NCI-H146 treated with DMSO at 0.1 percent for 48 hours (cell line): ENCODE measurements around the gene C1GALT1C1L.
"Not testable (repeated sequence)": the region's sequence is repeated elsewhere in the genome, so short reads cannot be mapped to it uniquely, and the experiment has no call there.

Source experiments
- DNase-seq: peaks from one replicate; lab custom pipeline; 2025; ENCODE audit not compliant: unreplicated experiment; lab: John Stamatoyannopoulos, UW

Gene C1GALT1C1L

DNA sequence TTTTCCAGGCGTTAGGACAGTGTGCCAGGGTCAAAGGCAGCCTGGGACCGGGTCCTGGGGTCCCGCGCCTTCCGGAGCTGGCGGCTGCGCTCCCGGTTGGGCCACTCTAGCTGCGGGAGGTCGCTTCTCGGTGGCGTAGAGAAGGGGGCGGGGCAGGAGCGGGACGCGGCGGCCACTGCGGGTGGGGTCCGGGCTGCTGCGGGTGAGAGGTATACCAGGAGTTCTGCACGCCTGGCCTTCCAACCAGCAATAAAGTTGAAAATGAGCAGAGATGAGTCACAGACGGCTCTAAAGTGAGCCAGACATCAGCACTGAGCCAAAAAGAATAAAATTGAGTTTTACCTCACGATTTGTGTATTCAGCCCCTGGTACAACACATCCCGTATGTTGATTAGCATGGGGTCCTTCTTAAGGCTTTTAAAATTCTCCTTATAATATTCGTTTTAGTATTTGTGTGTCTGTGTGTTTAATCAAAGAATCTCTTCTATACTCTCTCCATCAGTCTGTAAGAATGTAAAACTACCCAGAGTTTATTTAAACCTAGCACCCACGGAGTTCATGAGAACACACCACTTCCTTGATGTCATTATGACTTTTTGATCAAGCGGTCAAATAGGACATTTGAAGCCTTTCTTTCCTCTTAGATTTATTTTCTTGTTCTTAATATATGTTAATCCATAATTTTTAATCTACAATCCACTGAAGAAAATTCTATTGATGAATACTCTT, at the start of gene C1GALT1C1L:
C1GALT1C1L (minus strand) TSS at position 108 of the 729 bp plus-strand sequence; CDS start at position 1, 107 bp downstream.
- DNase-seq: peak; percentile 50

DNA sequence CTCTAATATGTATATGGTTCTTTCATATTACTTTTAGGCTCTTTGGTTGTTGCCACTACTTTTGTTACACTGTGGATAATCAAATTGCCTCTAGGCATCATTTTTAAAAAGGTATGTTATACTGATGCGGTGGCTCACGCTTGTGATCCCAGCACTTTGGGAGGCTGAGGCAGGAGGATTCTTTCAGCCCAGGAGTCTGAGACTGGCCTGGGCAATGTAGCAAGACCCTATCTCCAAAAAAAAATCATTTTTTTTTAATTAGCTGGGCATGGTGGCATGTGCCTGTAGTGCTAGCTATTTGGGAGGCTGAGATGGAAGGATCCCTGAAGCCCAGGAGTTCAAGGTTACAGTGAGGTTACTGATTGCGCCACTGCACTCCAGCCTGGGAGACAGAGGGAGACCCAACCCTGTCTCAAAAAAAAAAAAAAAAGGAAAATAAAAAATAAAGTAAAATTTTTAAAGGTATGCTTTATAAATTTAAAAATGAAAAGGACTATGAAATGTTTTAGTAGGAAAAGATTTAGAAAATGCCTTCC, 49.5 kb upstream of the C1GALT1C1L start:
- no peak for DNase-seq

DNA sequence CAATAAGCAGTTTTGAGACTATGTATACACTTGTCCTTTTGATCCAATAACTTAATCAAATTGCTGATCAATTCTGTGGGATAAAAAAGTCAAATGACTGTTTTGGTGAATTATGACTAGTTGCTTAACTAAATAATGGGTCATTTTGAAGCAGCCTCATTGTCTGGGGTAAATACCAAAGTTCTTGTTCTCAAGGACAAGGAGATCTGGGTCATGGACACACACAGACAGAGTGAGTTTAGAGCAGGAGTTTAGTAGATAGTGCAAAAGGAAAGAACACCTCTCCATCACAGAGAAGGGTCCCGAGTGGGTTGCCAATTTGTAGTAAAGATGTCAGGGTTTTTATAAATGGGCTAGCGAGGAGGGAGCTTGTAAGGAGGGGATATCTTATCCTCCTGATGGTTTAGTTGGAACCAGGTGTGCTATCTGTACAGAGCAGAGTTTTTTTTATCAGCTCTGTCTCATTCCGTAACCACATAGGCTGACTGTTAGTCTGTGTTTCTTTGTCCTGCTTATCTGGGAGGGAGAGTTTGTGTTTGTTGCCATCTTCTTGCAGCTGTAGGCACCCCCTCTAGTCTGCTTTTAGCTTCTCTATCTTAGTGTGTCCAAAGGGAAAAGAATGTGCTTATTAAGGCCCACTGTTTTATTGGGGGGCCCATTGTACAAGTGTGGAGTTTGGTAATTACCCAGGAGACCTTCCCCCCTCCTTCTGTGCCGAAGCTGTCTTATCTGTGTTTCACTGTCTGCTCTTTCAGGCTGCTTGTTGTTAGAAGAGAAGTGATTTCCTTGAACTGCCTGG, 48.7 kb upstream of the C1GALT1C1L start:
- DNase-seq: no peak

GRCh38 chr2:43718530-43719124, 42.4 kb upstream of the C1GALT1C1L start:
- DNase-seq: no peak

DNA sequence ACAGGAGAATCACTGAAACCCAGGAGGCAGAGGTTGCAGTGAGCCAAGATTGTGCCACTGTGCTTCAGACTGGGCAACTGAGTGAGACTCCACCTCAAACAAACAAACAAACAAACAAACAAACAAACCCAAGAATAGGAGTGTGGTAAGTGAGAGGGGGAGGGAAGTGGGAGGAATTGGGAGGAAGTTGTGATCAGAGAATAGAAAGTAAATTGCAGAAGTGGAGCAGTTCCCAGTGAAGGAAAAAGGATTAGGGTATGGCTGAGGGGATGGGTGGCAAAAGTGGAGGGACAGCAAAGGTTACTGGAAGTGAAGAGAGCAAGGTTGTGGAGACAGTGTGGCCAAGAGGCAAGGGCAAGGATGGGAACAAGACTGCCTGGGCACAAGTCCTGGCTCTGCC, 41.1 kb upstream of the C1GALT1C1L start:
- no peak for DNase-seq

DNA sequence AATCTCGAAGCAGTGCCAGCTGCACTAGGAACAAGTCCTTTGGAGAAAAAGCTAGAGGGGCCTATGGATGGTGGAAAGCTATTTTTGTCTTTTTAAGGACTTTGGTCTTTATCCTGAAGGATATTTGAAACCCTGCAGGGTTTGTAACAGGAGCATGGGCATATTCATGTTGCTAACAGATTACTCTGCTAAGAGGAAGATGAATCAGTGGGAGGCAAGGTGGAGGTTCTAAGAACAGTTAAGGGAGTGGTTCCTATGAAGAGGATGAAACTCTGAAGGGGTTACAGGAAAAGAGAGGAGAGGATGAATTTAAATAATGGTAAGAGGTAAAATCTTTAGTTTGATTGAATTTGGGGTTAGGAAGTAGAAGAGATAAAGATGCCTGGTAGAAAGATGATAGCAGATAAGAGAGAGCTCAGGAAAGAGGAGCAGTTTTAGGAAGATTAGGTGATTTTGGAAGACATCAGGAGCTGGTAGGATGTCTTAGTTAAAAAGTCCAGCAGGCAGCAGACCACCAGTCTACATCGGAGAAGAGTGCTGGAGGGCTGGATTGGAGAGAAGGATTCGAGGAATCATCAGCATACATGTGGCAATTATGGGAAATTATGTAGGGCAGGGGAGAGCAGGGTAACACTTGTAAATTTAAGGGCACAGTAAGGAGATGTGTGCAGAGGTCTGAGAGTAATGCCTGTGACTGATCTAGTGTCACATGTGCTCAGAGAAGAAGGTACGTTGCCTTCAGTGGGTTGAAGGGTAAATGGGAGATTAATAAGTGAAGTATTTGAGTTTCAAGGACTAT, 39.3 kb upstream of the C1GALT1C1L start:
- DNase-seq: no peak

DNA sequence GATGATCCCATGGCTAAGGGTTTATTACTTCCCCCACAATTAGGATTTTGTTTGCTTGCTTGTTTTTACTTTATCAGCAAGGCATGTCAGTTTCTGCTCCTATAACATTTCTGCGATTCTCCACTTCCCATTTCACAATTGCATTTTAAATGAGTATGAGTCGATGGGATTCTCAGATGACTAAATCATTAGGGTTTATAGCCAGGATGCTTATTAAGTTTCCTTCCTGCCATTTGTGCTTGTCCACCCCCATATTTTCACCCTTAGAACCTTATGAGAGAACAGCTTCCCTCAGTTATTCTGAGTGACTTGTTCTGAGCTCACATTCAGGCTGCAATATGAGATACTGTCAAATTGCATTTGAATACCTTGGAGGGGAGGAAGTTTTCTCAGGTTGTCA, 37.9 kb upstream of the C1GALT1C1L start:
- DNase-seq: no peak

- DNase-seq: no peak
These were observed 34.6 kb upstream of the C1GALT1C1L start for GRCh38 chr2:43710866-43711265.

DNA sequence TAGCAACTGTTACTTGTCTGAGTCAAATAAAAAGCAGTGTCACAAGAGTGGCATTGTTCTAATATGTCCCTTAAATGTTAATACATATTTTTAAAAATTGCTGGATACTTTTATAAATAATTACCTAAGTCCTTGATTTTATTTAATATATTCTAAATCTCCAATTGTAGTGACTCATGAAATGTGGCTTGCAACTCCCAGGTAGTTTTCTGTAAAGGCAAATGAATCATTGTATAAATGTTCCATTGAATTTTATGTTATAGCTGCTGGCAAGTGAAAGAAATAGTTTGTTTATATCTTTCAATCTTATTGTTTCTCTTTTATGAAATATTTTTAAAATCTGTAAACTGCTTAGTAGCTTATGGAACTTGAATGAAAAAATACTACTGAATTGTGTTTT, 32.7 kb upstream of the C1GALT1C1L start:
- no peak for DNase-seq

- no peak for DNase-seq
These were observed 31.9 kb upstream of the C1GALT1C1L start for GRCh38 chr2:43708178-43708577.

DNA sequence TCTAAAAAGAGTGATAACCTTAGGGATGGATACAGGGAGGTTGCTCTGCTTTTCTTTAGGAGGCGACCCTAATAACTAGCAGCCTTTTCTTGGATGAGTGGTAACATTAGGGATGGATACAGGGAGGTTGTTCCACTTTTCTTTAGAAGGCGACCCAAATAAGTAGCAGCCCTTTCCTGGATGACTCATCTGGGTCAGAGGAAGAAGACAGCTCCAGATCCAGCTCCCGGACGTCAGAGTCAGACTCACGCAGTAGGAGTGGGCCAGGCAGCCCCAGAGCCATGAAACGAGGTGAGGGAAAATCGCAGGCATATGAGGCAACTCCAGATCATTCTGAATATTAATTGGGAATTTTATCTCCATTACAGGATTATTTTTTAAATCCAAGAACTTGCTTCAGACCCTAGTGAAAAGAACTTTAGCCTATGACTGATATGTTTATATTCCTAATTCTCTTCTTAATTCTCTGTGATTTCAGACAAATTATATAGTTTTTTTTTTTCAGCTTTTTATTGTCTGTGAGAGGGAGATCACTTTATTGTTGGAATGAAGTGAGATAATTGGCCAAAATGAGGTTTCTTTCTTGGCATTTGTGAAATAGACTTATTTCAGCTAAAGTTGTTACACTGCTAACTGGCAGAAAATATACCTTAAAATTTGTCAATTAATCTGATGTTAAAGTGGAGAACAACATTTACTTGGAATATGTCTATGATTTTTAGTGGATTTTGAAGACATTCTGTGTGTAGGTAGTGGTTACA, 31.2 kb upstream of the C1GALT1C1L start:
- DNase-seq: no peak

GRCh38 chr2:43701111-43701510, 24.9 kb upstream of the C1GALT1C1L start:
- no peak for DNase-seq

DNA sequence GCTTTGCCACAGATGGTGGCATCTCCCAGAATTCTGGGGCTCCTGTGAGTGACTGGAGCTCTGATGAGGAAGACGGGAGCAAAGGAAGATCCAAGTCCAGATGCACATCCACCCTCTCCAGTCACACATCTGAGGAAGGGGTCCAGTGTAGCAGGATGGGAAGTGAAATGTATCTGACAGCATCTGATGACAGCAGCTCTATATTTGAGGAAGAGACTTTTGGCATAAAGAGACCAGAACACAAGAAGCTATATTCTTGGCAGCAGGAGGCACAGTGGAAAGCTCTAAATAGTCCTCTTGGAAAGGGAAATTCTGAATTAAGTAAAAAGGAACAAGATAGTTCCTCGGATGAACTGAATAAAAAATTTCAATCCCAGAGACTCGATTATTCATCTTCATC, 23.5 kb upstream of the C1GALT1C1L start:
- DNase-seq: no peak

GRCh38 chr2:43698140-43698539, 21.9 kb upstream of the C1GALT1C1L start:
- DNase-seq: not testable (repeated sequence)

- DNase-seq: no peak
These were observed 16.3 kb upstream of the C1GALT1C1L start for GRCh38 chr2:43692428-43692994.

- DNase-seq: no peak
These were observed 13.8 kb upstream of the C1GALT1C1L start for GRCh38 chr2:43689999-43690398.

GRCh38 chr2:43685357-43685756, 9.1 kb upstream of the C1GALT1C1L start:
- no peak for DNase-seq

DNA sequence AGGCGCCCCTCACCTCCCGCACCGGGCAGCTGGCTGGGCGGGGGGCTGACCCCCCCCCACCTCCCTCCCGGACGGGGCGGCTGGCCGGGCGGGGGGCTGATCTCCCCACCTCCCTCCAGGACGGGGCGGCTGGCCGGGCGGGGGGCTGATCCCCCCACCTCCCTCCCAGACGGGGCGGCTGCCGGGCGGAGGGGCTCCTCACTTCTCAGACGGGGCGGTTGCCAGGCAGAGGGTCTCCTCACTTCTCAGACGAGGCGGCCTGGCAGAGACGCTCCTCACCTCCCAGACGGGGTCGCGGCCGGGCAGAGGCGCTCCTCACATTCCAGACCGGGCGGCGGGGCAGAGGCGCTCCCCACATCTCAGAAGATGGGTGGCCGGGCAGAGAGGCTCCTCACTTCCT, 1.6 kb upstream of the C1GALT1C1L start:
- DNase-seq: not testable (repeated sequence)

DNA sequence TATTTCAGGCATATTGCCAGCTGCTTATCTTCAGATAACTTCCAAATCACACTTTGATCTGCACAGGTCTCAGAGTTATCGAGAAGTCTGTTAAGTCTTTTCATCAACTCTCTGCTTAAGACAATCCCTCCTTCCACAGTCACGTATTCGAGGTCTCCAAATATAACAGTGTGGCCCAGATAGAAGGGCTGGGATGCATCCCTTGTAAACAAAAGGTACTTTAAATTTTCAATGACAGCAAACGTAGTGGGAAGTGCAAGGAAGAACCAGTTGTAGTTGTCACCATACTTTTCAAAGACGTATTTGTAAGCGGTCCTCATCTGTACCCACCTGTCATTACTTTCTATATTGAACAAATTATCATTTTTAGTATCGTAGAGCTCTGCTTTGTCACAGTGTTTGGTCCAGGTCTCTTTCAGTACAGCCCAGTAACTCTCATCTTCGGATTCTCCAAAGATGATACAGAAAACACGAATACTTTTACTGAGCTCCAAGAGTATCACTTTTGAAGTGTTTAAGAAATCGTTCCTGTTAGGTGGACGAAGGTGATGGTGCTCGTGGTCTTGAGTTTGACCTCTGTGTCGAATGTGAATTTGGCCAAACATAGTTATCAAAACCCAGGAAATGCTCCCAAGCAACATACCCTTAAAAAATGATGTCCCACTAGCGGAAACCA, 445 bp downstream of the C1GALT1C1L start:
- DNase-seq: no peak
